HG02759 (cell line): ENCODE data around the gene NDE1.
"Not testable (repeated sequence)": the region's sequence is repeated elsewhere in the genome, so short reads cannot be mapped to it uniquely, and the experiment has no call there.

Experiments used
- ATAC-seq: cut with Tn5 transposase; IDR thresholded peaks from one replicate; pipeline ENCODE4 v1.9.1; 2021; ENCODE audit warnings: mild to moderate bottlenecking, moderate library complexity; ENCODE audit not compliant: unreplicated experiment

Gene NDE1

DNA sequence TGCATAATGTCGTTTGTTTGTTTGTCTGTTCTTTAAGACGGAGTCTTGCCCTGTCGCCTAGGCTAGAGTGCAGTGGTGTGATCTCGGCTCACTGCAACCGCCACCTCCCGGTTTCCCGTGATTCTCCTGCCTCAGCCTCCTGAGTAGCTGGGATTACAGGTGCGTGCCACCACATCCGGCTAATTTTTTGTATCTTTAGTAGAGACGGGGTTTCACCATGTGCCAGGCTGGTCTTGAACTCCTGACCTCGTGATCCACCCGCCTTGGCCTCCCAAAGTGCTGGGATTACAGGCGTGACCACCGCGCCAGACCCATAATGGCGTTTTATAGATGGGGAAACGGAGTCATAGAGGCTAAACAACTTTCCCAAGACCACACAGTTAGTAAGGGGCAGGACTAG lies 734 bp upstream of the NDE1 start:
- not testable (repeated sequence) for ATAC-seq

DNA sequence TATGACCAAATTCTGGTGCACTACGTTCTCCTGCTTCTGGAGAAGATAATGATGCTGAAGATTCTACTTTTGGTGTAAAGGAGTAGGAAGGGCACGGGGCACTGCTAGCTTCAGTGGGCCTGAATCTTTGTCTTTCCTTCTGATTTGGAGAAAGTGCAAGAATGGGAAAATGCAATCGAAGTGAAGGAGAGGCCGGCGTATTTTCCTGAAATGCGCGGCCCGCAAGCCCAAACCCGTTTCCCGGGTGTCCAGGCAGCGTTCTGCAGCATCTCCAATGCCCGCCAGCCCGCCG lies 372 bp upstream of the NDE1 start:
- no peak for ATAC-seq

DNA sequence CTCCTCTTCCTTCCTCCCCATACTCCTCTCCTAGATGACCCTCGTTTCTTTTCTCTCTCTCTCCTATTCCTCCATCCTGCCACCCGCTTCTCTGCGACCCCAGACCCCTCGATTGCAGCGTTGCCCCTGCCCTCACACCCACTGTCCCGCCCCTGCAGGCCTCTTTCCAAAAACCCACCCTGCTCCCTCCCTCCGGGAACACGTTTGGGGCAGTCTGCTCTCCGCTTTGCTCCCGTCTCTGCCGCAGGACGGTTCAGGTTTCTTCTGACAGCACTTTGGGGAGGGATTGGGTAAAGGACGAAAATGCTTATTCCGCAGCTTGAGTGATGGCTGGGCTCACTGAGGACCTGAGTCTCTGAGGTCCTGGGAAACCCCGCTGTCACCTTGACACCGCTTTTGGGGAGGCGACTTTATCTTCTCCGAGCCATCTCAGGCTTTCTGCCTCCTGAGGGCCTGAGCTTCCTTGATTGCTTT lies 690 bp downstream of the NDE1 start:
- no peak for ATAC-seq

DNA sequence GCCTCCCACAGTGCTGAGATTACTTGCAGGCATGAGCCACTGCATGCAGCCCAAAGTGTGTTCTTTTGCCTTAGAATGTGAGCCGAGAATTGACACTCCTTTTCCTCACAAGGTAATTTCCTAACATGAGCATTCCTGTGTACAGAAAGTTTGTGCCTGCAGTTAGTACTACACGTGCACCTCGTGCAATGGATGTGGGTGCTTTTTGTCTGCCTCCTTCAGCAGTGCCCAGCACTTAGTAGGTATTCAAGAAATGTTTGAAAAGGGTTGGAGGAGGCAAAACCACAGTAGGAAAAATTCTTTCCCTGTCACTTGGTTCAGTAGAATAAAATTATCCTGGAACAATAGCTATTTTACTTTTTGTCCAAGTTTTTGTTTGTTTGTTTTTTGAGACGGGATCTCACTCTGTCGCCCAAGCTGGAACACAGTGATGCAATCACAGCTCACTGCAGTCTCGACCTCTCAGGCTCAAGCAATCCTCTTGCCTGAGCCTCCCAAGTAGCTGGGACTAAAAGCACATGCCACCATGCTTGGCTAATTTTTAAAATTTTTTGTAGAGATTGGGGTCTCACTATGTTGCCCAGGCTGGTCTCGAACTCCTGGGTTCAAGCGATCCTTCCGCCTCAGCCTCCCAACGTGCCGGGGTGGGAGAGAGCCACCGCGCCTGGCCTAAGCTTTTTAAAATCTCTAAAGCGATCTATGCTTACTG lies 2.4 kb downstream of the NDE1 start:
- no peak for ATAC-seq

DNA sequence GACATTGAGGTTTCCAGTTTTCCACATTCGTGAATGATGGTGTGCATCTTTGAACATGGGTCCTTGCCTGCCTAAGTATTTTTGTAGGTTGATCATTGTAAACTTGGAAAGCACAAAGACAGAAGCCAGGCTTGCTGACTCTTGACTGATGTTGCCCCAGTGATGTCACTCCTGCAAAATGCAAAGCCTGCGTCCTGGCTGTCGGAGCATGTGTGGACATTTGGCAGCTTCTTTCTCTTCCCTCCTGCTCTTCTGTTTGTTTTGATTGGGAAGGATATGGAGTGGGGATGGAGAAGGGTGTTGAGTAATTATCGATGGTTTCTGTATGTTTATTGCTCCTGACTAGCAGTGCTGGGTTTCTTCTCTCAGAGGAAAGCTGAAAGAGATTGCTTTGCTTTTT lies 3.2 kb downstream of the NDE1 start:
- no peak for ATAC-seq

DNA sequence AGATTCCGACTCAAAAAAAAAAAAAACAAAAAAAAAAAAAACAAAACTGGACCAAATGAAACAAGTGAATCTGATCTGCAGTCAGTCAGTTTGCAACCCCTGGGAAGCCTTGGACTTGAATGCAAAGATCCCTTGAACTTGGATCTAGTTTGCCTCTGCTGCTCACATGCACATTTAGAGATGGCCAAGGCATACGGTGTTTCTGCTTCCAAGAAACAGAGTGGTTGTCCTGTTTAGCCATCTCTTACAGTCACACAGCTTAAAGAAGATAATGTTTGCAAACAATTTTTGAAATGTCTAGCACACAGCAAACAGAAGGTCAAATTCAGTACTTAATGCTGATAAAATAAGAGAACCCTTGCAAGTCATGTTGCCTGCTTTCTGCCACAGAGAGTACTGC lies 4.5 kb downstream of the NDE1 start:
- ATAC-seq = no peak

DNA sequence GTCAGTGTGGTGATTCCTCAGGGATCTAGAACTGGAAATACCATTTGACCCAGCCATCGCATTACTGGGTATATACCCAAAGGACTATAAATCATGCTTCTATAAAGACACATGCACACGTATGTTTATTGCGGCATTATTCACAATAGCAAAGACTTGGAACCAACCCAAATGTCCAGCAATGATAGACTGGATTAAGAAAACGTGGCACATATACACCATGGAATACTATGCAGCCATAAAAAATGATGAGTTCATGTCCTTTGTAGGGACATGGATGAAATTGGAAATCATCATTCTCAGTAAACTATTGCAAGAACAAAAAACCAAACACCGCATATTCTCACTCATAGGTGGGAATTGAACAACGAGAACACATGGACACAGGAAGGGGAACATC lies 5.5 kb downstream of the NDE1 start:
- ATAC-seq = not testable (repeated sequence)

DNA sequence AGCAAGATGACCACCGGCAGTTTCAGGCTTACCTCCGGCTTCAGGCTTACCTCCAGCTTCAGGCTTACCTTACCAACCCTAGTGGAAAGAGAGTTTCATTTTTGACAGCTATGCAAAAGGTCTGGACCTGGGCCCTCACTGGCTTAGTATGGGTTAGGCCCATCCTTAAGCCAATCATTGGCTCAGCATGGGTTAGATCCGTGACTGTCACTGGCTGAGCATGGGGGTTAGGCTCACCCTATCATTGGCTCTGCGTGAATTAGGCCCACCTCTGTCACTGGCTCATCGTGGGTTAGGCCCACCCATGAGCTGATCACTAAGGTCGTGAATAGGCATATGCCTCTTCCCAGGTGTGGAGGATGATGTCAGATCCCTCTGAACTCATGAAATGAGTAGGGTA lies 8.1 kb downstream of the NDE1 start:
- ATAC-seq = no peak

DNA sequence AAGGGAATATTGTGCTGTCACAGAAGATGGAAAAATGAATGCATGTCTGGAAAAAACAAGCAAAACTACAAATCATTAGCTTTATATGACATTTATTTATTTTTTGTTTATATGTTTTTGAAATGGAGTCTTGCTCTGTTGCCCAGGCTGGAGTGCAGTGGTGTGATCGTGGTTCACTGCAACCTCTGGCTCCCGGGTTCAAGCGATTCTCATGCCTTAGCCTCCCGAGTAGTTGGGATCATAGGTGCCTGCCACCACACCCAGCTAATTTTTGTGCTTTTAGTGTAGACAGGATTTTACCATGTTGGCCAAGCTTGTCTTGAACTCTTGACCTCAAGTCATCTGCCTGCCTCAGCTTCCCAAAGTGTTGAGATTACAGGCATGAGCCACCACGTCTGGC lies 8.5 kb downstream of the NDE1 start:
- ATAC-seq = no peak

DNA sequence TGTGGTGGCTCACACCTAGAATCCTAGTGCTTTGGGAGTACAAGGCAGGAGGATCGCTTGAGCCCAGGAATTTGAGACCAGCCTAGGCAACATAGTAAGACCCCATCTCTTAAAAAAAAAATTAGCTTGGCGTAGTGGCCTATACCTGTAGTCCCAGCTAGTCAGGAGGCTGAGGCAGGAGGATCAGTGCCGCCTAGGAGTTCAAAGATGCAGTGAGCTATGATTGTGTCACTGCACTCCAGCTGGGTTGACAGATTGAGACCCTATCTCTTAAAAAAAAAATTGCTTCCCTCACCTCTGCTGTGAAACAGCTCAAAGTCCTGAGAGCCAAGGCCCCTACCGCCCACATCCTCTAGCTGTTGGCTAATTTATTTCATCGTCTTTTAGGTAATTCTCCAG lies 10.2 kb downstream of the NDE1 start:
- no peak for ATAC-seq

DNA sequence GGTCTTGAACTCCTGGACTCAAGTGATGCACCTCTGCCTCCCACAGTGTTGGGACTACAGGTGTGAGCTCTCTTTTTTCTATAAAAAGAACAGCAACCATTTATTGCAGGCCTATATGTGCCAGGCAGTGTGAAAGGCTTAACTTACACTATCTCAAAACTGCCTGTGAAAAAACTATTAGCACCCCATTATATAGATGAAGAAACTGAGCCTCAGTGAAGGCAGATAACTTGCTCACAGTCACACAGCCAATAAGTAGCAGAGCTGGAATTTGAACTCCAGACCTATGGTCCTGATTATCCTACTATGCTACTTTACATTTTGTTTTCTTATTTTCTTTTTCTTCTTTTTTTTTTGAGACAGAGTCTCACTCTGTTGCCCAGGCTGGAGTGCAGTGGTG lies 15.1 kb downstream of the NDE1 start:
- ATAC-seq = no peak

DNA sequence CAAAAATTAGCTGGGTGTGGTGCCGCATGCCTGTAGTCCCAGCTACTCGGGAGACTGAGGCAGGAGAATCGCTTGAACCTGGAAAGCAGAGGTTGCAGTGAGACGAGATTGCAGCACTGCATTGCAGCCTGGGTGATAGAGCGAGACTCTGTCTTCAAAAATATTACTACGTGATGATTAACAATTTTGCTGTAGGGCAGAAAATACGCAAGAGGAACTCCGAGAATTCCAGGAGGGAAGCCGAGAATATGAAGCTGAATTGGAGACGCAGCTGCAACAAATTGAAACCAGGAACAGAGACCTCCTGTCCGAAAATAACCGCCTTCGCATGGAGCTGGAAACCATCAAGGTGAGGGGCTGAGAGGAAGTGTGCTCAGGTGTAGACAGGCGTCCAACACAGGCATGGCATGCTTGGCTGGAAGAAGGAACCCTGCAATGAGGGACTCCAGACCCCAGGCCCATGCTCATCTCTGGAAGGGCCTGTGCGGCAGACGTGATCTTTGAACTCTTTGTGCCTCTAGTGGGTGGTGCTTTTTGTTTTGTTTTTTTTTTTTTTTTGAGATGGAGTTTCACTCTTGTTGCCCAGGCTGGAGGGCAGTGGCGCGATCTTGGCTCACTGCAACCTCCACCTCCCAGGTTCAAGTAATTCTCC lies 17.2 kb downstream of the NDE1 start:
- ATAC-seq = no peak

DNA sequence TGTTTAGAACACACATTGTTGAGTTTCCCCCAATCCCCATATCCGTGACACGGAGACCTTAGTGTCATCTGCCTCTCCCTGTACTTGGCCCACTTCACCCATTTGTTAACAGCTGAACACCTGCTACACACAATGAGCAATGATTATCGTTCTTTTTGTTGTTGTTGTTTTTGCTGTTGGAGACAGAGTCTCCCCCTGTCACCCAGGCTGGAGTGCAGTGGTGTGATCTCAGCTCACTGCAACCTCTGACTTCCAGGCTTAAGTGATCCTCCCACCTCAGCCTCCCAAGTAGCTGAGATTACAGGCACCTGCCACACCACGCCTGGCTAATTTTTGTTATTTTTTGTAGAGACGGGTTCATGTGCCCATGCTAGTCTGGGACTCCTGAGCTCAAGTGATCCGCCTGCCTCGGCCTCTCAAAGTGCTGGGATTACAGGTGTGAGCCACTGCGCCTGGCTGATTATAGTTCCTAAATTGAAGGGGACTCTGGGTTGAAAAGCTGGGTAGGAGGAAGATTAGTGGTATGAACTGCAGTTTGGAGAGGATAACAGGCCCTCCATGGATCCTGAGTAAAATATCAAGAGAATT lies 21.6 kb downstream of the NDE1 start:
- ATAC-seq = no peak

DNA sequence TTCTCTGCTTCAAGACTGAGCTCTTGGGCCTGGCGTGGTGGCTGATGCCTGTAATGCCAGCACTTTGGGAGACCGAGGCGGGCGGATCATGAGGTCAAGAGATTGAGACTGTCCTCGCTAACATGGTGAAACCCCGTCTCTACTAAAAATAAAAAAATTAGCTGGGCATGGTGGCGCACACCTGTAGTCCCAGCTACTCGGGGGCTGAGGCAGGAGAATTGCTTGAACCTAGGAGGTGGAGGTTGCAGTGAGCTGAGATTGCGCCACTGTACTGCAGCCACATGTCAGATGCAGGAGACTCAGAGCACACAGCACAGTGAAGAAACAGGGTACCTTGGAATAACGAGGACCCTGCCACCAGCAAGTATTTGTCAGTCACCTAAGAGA lies 22.1 kb downstream of the NDE1 start:
- not testable (repeated sequence) for ATAC-seq

DNA sequence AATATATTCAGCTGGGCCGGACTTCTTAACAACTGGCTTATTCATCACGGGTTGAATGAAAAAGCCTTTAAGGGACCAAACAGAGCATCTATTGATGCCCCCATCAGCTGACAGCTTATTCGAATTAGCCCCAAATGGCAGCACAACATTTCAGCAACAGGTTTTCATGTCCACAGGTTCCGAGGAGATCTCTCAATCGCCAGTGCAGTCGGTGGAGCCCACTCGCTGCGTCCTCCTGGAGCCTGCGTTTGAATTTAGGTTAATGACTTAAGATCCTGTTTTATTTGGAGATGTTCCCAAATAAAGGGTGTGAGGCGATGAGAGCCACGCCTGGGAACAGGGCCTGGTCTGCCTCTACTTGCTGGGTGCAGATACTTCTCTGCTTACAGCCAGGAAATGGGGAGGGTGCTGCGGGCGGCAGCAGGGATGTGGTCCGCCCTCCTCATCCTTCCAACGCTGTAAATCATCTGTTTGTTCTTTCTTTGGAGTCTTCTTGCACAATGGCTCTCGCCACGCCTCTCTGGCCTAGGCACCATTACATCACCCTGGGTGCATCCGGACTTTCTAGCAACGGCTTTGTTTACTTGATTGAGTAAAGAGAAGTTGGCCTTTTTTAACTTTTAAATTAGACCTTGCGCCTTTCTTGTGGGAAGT lies 22.6 kb downstream of the NDE1 start:
- no peak for ATAC-seq

DNA sequence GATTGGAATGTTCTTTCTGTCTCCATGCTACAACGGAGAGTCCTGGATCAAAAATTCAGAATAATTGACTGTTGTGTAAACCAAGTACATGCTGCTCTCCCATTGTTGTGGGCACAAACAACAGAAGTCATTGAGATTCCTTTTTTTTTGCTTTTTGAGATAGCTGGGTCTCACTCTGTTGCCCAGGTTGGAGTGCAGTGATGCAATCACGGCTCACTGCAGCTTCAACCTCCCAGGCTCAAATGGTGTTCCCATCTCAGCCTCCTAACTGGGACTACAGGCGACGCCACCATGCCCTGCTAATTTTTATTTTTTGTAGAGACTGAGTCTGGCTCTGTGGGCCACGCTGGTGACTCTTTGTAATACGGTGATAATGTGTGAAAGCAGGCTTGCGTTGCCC lies 24.5 kb downstream of the NDE1 start:
- ATAC-seq = no peak

DNA sequence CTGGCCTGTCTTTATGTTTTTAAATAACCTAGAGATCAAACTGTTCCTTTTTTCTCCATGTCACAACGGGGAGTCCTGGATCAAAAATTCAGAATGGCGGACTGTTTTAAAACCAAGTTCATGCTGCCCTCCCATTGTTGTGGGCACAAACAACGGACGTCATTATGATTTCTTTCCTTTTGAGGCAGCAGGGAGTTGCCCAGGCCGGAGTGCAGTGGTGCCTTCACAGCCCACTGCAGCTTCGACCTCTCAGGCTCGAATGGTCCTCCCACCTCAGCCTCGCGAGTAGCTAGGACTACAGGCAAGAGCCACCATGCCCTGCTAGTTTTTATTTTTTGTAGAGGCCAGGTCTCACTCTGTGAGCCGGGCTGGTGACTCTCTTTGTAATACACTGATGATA lies 26.5 kb downstream of the NDE1 start:
- no peak for ATAC-seq

DNA sequence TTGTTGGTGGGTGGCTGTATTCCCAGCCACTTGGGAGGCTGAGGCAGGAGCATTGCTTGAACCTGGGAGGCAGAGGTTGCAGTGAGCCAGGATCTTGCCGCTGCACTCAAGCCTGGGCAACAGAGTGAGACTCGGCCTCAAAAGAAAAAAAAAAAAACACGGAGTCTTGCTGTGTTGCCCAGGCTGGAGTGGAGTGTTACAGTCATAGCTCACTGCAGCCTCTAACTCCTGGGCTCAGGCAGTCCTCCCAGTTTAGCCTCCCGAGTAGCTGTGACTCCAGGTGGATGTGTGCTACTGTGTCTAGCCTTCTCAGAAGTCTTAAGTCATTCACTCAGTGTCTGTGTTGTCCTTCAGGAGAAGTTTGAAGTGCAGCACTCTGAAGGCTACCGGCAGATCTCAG lies 27.4 kb downstream of the NDE1 start:
- no peak for ATAC-seq

DNA sequence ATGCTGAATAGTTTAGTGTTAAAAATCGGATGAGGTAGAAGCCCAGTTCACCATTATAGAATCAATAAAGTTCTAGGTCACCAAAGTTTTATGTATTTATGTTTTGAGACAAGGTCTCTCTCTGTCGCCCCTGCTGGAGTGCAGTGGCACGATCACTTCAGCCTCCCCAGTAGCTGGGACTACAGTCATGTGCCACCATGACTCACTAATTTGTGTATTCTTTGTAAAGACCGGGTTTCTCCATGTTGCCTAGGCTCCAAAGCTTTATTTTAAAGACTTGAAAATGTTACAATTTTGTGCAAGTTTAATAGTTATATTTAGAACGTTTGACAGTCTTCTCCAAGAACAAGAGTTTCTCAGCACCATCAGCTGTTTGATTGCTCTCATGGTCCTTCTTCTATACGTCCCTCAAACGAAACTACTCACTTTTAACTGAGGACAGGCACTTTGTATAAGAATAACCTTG lies 32.1 kb downstream of the NDE1 start:
- no peak for ATAC-seq

DNA sequence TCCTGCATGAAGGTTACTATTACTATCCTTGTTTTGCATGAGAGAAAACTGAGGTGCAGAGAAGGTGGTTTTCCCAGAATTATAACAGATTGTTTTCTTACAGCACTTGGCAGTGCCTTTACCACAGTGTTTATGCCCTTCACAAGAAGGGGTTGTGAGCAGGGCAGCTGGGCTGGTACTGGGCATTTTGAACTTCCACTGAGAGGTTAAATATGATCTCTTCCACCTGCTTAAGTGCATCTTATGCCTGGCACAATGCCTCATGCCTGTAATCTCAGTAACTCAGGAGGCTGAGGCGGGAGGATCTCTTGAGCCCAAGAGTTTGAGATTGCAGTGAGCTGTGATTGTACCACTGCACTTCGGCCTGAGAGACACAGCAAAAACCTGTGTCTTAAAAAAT lies 36.2 kb downstream of the NDE1 start:
- ATAC-seq = no peak

DNA sequence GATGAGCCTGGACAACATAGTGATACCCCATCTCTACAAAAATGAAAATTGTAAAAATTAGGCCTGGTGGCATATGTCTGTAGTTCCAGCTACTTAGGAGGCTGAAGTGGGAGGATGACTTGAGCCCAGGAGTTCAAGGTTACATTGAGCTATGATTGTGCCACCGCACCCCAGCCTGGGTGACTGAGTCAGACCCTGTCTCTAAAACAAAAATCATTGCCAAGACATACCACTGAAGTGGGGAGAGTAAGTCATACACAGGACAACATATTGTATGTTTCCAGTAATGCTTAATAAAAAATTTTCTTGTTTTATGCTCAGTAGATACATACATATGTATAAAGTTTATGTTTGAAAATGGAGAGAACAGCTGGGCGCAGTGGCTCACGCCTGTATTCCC lies 39.2 kb downstream of the NDE1 start:
- ATAC-seq = no peak

DNA sequence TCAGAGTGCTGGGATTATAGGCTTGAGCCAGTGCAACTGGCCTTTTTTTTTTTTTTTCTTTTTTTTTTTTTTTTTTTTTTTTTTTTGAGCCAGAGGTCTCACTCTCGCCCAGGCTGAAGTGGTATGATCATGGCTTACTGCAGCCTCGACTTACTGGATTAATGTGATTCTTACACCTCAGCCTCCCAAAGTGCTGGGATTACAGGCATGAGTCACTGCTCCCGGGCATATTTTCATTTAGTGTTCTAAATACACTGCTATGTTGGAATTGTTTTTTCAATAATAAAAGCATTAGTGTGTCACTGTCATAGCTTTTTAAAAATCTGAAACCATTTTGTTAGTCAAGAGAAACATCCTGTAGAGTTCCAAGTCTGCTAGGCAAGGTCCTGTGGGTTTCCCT lies 40.3 kb downstream of the NDE1 start:
- no peak for ATAC-seq
